ENCODE measurements around the gene DENND11. TPM values are rescaled to one million over a fixed set of nuclear protein-coding genes. Genes with fewer than 3 reads are reported as not detected.

DENND11 gene
- total RNA-seq, 4 donors from 2014 or later = 17.0 to 24.1 (median 19.1) TPM

- TF ChIP-seq, protein P1, sequence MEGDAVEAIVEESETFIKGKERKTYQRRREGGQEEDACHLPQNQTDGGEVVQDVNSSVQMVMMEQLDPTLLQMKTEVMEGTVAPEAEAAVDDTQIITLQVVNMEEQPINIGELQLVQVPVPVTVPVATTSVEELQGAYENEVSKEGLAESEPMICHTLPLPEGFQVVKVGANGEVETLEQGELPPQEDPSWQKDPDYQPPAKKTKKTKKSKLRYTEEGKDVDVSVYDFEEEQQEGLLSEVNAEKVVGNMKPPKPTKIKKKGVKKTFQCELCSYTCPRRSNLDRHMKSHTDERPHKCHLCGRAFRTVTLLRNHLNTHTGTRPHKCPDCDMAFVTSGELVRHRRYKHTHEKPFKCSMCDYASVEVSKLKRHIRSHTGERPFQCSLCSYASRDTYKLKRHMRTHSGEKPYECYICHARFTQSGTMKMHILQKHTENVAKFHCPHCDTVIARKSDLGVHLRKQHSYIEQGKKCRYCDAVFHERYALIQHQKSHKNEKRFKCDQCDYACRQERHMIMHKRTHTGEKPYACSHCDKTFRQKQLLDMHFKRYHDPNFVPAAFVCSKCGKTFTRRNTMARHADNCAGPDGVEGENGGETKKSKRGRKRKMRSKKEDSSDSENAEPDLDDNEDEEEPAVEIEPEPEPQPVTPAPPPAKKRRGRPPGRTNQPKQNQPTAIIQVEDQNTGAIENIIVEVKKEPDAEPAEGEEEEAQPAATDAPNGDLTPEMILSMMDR (IDR thresholded peaks at IDR 0.05; ENCODE audit: low read depth) = no peak
These were observed 10.4 kb downstream of the DENND11 start for GRCh38 chr7:141691540-141691939.

DNA sequence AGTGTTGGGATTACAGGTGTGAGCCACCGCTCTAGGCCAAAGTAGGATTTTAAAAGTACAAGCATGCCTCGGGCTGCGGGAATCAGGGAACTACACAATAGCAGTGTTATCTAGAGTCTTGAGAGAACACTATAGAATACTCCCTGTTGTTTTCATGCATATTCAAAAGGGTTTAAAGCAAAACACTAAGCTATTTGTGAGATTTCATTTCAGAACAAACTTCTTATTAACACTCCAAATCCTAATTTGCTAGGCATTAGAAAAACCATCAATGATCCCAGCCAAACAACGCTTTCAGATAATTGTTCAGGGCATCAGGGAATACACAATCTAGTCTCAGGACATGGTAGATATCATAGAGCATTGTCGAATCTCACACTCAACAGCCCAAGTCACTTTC, 13.9 kb downstream of the DENND11 start:
- TF ChIP-seq, protein P1 (IDR thresholded peaks at IDR 0.05; ENCODE audit: low read depth) = no peak

DNA sequence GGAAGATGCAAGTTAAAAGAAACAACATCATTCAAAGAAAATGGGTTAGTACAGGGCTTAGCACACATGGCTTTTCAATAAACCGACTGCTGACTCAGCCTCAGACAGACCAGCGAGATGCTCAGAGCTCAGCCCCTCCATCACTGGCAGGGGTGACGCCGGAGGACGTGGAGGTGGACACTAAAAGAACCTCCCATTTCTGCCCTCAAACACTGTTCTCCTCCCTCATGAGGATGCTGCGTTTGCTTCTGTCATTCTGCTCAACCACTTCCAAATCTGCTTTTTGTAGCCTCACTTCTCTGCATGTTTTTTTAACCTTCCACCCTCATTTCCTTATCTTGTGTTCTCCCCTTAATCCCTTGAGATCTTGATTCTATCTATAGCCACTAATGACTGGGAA, 15.3 kb downstream of the DENND11 start:
- TF ChIP-seq, protein P1 (IDR thresholded peaks at IDR 0.05; ENCODE audit: low read depth) = no peak

- TF ChIP-seq, protein P1 (IDR thresholded peaks at IDR 0.05; ENCODE audit: low read depth) = no peak
These were observed 15.9 kb downstream of the DENND11 start for GRCh38 chr7:141686074-141686473.

GRCh38 chr7:141685285-141686023, 16.5 kb downstream of the DENND11 start:
- TF ChIP-seq, protein P1 (IDR thresholded peaks at IDR 0.05; ENCODE audit: low read depth) = no peak

DNA sequence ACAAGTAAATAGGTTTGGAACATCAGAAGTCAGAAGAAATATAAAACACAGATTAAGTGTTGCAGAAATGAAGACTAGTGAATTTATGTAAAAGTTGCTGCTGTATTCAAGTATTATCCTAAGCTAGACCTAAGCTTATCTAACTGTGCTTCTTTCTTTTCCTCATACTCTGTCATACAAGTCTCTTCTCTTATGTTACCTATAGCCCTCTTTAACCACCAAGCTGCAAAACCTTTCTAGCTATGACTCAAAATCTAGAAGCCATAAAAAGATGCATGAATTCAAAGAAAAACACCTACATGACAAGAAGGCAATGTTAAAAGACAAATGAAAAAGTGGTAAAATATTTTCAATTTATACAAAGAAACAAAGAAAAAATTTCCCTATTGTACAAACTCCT, 23.0 kb downstream of the DENND11 start:
- TF ChIP-seq, protein P1 (IDR thresholded peaks at IDR 0.05; ENCODE audit: low read depth) = no peak

DNA sequence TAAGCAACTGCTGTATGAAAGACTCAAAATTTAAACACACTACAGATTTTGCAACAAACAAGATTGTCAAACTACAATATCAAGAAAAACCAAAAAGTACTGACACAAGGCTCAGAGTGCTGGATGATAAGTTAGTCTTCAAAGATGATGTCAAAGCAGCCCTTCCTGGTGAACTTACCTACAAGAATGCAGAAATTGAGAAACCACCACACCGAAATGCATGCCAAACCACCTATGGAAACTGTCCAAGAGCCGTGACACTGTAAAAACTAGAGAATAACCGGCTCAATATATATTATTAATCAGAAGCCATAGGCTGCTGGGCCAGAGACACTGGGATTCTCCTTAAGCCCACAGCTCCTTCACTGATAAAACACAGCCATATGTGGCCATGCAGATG, 25.3 kb downstream of the DENND11 start:
- TF ChIP-seq, protein P1 (IDR thresholded peaks at IDR 0.05; ENCODE audit: low read depth) = no peak
